Endodermal cell (in vitro differentiated cells): ENCODE results near the gene LNX1. TPM values are rescaled to one million over a fixed set of nuclear protein-coding genes. Genes with fewer than 3 reads are reported as not detected.

ENCODE experiments used
- DNase-seq: peaks from one replicate; pipeline ENCODE4 v3.0.0-alpha.2; 2017
- H3K27ac ChIP-seq: 2 replicates; pipeline ENCODE4 v1.5.1; 2013; ENCODE audit warnings: mild to moderate bottlenecking, low read depth, low read length, moderate library complexity
- H3K27me3 ChIP-seq: 2 replicates; pipeline ENCODE4 v1.6.1; 2013; ENCODE audit warnings: mild to moderate bottlenecking, low read length, moderate library complexity; ENCODE audit not compliant: insufficient read depth, control insufficient read depth, poor library complexity, severe bottlenecking
- H3K36me3 ChIP-seq: 2 replicates; pipeline ENCODE4 v1.7.0; 2013; ENCODE audit warnings: mild to moderate bottlenecking, low read length, moderate library complexity; ENCODE audit not compliant: control insufficient read depth, insufficient read depth
- H3K4me1 ChIP-seq: one replicate; pipeline ENCODE4 v1.7.0; 2013; ENCODE audit warnings: low read length; ENCODE audit not compliant: control insufficient read depth, insufficient read depth
- H3K4me3 ChIP-seq: 2 replicates; pipeline ENCODE4 v1.5.1; 2013; ENCODE audit warnings: mild to moderate bottlenecking, low read length, moderate library complexity
- H3K9ac ChIP-seq: 2 replicates; pipeline ENCODE4 v1.6.1; 2013; ENCODE audit warnings: mild to moderate bottlenecking, low read length, moderate library complexity; ENCODE audit not compliant: poor library complexity, severe bottlenecking; ENCODE audit errors: extremely low read depth
- H3K9me3 ChIP-seq: 2 replicates; pipeline ENCODE4 v1.6.1; 2013; ENCODE audit warnings: mild to moderate bottlenecking, low read length, moderate library complexity; ENCODE audit not compliant: control insufficient read depth
- H3K27ac Mint-ChIP-seq: 2 replicates; pipeline ENCODE4 v1.8.0; 2020; ENCODE audit warnings: mixed read lengths
- H3K27me3 Mint-ChIP-seq: 2 replicates; pipeline ENCODE4 v1.8.0; 2021; ENCODE audit warnings: mild to moderate bottlenecking, mixed read lengths; ENCODE audit not compliant: insufficient read depth
- H3K36me3 Mint-ChIP-seq: 2 replicates; pipeline ENCODE4 v1.8.0; 2020; ENCODE audit warnings: low read depth, mixed read lengths
- H3K4me1 Mint-ChIP-seq: 2 replicates; pipeline ENCODE4 v1.8.0; 2020; ENCODE audit warnings: mixed read lengths
- H3K4me3 Mint-ChIP-seq: 2 replicates; pipeline ENCODE4 v1.8.0; 2020; ENCODE audit warnings: mild to moderate bottlenecking, moderate library complexity, mixed read lengths
- H3K9me3 Mint-ChIP-seq: 2 replicates; pipeline ENCODE4 v1.8.0; 2020; ENCODE audit warnings: mild to moderate bottlenecking, mixed read lengths
- CTCF ChIP-seq: fragments of 200-600 bp; sonication (generic); conservative IDR thresholded peaks from 2 replicates; pipeline ENCODE4 v1.5.0; 2021; ENCODE audit warnings: antibody characterized with exemption, mild to moderate bottlenecking
- WGBS, 2 experiments: methylation state at CpG; one replicate each; pipeline versions ENCODE4 v1.1.5 to v1.1.7; 2013; ENCODE audit warnings: missing lambda C conversion rate in 2 of 2, mixed read lengths in 1 of 2; ENCODE audit not compliant: insufficient coverage in 1 of 2, insufficient read length in 1 of 2; 5-methylcytosine and 5-hydroxymethylcytosine counted together
- total RNA-seq, 2 donors: library from RNA; stranded (reverse); fragmentation: NEBNext Ultra II Directional in 1 of 2; extraction: Animal tissue kit (Norgen Biotek cat#: 25700) in 1 of 2; gene quantifications; 2 replicates in 1 of 2; 3 replicates in 1 of 2; pipeline ENCODE4 v1.2.1, GENCODE V29; 2021

LNX1 gene
- total RNA-seq, 2 donors from 2014 or later = 4.4 to 5.4 TPM

- no peak overlapping the region for H3K27ac ChIP-seq
- H3K27me3 ChIP-seq = no peaks in the 10 kb centered on the region
- WGBS, 2 experiments = 97% methylated on average over 1 of the region's 1 CpG; no CpG with 5 or more reads in 1 of the 2 experiments
- no peaks in the 10 kb centered on the region for H3K9me3 Mint-ChIP-seq
- peaks cover 2% of the 10 kb centered on the region for H3K27me3 Mint-ChIP-seq
- H3K9me3 ChIP-seq = no peaks in the 10 kb centered on the region
- H3K36me3 Mint-ChIP-seq = no peaks in the 10 kb centered on the region
- peaks cover 3% of the 10 kb centered on the region for H3K4me1 Mint-ChIP-seq
- H3K4me3 Mint-ChIP-seq = no peak overlapping the region
- no peaks in the 10 kb centered on the region for H3K4me1 ChIP-seq
- no peak overlapping the region for H3K4me3 ChIP-seq
- H3K9ac ChIP-seq = no peak overlapping the region
- no peak overlapping the region for H3K27ac Mint-ChIP-seq
- TF ChIP-seq CTCF = no peak
- no peaks in the 10 kb centered on the region for H3K36me3 ChIP-seq
- DNase-seq = no peak
Measured at GRCh38 chr4:53545273-53545672, 46.0 kb downstream of the LNX1 start.

- Histone ChIP-seq H3K27me3 (no peaks in the 10 kb centered on the region), H3K4me3 (no peak overlapping the region), H3K36me3 (no peaks in the 10 kb centered on the region), H3K9me3 (no peaks in the 10 kb centered on the region), H3K4me1 (no peaks in the 10 kb centered on the region), H3K9ac (no peak overlapping the region), H3K27ac (no peak overlapping the region)
- no peaks in the 10 kb centered on the region for H3K9me3 Mint-ChIP-seq
- no peak overlapping the region for H3K27ac Mint-ChIP-seq
- H3K4me3 Mint-ChIP-seq = no peak overlapping the region
- TF ChIP-seq CTCF = no peak
- H3K4me1 Mint-ChIP-seq = peaks cover 3% of the 10 kb centered on the region
- no peaks in the 10 kb centered on the region for H3K36me3 Mint-ChIP-seq
- H3K27me3 Mint-ChIP-seq = peaks cover 5% of the 10 kb centered on the region
- no peak for DNase-seq
Measured at GRCh38 chr4:53543561-53543960, 47.7 kb downstream of the LNX1 start.

- DNase-seq = no peak
- Histone ChIP-seq H3K9me3 (no peaks in the 10 kb centered on the region), H3K9ac (no peak overlapping the region), H3K36me3 (no peaks in the 10 kb centered on the region), H3K27me3 (no peaks in the 10 kb centered on the region), H3K4me3 (no peak overlapping the region), H3K4me1 (no peaks in the 10 kb centered on the region), H3K27ac (no peak overlapping the region)
- no peaks in the 10 kb centered on the region for H3K9me3 Mint-ChIP-seq
- H3K36me3 Mint-ChIP-seq = no peaks in the 10 kb centered on the region
- peaks cover 8% of the 10 kb centered on the region for H3K4me1 Mint-ChIP-seq
- H3K4me3 Mint-ChIP-seq = no peak overlapping the region
- H3K27ac Mint-ChIP-seq = no peak overlapping the region
- 84% methylated on average over 2 of the region's 2 CpGs; no CpG with 5 or more reads in 1 of the 2 experiments for WGBS, 2 experiments
- no peak for TF ChIP-seq CTCF
- peaks cover 5% of the 10 kb centered on the region for H3K27me3 Mint-ChIP-seq
Measured at GRCh38 chr4:53541577-53542206, 49.6 kb downstream of the LNX1 start.
